ENCODE measurements around the gene PARP9.

DNA sequence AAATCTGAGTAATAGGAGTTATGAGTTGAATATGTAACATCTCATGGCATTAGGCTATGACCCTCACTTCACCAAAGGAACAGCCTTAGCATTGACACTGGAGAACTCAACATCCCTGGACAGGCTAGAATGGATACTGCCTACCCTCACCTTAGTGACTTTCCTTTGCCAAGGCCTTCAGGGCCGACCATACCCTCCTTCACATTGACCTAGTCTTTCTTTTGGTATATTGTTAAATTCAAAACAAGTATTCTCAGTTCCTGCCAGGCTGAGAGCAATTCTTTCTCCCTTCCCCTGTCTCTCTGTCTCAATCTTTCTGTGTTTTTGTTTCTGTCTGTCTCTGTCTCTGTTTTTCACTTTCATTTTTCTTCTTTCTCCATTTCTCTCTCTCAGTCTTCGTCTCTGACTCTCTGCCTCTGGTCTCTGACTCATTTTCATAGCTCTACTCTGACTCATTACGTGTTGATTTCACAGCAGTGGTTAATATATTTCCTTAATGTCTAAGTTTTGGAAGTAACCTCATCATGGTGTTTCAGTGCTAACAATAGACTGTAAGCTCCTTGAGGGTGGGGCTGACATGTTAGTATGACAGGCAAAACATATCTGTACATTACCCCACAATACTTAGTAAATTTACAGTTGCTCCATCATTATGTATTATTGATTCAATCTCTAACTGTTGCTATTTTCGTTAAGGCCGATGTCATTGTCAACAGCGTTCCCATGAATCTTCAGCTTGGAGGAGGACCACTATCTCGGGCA is 45.9 kb upstream of the PARP9 start:
- TF ChIP-seq EZH2phosphoT487 (IDR thresholded peaks at IDR 0.05; ENCODE audit: low read depth, severe bottlenecking, unreplicated experiment) (no peak), EZH2 (IDR thresholded peaks at IDR 0.05; ENCODE audit: borderline replicate concordance) (no peak)
- TF ChIP-seq, protein P1, sequence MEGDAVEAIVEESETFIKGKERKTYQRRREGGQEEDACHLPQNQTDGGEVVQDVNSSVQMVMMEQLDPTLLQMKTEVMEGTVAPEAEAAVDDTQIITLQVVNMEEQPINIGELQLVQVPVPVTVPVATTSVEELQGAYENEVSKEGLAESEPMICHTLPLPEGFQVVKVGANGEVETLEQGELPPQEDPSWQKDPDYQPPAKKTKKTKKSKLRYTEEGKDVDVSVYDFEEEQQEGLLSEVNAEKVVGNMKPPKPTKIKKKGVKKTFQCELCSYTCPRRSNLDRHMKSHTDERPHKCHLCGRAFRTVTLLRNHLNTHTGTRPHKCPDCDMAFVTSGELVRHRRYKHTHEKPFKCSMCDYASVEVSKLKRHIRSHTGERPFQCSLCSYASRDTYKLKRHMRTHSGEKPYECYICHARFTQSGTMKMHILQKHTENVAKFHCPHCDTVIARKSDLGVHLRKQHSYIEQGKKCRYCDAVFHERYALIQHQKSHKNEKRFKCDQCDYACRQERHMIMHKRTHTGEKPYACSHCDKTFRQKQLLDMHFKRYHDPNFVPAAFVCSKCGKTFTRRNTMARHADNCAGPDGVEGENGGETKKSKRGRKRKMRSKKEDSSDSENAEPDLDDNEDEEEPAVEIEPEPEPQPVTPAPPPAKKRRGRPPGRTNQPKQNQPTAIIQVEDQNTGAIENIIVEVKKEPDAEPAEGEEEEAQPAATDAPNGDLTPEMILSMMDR (IDR thresholded peaks at IDR 0.05; ENCODE audit: poor library complexity): no peak
